Islet of Langerhans (tissue), 1 donor: ENCODE data around the gene ALDH1L1.
"Not testable (repeated sequence)": the region's sequence is repeated elsewhere in the genome, so short reads cannot be mapped to it uniquely, and the experiment has no call there.

Experiments
- FAIRE-seq: peaks from one replicate; lab custom pipeline; 2011; peaks lifted over from hg19 to GRCh38; lab: Jason Lieb, UNC

Gene ALDH1L1

GRCh38 chr3:126081618-126082361, 98.6 kb downstream of the ALDH1L1 start:
- no peak for FAIRE-seq

- FAIRE-seq = no peak
These were observed 99.4 kb downstream of the ALDH1L1 start for GRCh38 chr3:126080970-126081369.

DNA sequence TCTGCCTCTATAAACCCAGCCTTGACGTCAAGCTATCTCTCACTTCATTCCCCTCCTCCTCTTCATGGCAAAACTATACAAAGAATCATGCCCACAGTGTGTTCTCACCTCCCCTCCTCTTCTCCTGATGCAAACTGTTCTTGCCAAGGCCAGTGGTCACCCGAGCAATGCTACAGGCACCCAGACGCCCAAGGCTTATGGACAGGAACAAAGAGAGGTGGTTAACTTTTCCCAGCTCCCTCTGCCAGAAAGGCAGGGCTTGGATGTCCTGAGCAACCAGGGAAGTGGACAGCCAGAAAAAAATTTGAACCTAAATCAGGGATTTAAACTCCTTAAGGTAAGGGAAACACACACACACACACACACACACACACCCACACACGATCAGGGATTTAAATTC, 101.5 kb downstream of the ALDH1L1 start:
- no peak for FAIRE-seq

DNA sequence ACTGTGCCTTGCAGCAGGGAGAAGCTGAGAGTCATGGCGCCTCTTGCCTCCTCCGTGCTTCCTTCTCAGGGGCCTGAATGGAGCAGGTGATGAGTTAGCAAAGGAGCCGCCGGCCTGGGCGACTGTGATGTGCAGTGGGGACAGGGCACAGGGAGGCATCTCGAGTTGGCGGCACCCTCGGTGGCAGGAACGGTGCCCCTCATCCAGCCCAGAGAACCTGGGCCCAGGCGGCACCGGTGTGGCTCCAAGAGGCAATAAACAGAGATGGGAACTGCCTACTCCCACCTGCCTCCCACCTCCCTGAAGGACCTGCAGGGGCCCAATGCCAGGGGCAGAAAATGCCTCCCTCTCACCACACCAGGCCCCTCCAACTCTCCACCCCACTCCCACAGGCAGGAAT, 102.6 kb downstream of the ALDH1L1 start:
- no peak for FAIRE-seq

DNA sequence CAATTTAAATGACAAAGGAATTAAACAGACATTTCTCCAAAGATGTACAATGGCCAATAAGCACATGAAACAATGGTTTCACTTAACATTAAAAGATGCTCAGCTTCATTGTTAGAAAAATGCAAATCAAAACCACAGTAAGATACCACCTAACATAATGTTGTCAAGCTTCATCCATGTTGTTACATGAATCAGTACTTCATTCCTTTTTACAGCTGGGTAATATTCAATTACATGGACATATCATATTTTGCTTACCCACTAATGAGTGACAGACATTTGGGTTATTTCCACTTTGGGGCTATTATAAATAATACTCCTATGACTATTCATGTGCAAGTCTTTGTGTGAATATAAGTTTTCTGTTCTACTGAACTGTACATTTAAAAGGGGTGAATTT, 104.2 kb downstream of the ALDH1L1 start:
- FAIRE-seq = no peak

DNA sequence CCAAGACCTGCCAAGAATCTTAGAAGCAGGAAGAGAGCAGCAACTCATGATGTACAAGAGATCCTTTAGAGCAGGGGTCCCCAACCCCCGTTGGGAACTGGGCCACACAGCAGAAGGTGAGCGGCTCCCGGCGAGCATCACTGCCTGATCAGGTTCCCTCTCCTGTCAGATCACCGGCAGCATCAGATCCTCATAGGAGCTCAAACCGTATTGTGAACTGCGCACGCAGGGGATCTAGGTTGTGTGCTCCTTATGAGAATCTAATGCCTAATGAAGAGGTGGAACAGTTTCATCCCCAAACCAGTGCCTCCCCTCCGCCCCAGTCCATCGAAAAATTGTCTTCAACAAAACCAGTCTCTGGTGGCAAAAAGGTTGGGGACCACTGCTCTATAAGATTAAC, 110.2 kb downstream of the ALDH1L1 start:
- no peak for FAIRE-seq

DNA sequence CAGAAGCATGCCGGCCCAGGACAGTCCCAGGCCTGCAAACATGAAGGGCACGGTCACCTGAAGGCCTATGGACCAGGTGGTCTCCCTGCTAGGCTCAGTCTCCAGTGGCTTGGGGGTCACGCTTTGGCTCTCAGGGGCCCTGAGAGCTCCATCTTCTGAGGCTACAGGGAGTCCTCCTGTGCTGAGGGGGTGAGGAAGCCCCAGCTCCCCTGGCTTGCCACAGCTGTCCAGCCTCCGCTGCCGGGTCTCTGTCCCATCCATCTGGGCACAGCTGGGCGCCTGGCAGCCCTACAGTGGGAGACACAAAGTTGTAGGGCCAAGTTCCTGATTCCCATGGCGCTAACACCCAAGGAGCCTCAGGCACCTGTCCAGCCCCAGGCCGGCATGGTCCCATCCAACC, 112.4 kb downstream of the ALDH1L1 start:
- FAIRE-seq = no peak

- FAIRE-seq = not testable (repeated sequence)
These were observed 113.7 kb downstream of the ALDH1L1 start for GRCh38 chr3:126066676-126067075.

GRCh38 chr3:126065876-126066275, 114.5 kb downstream of the ALDH1L1 start:
- FAIRE-seq = no peak

DNA sequence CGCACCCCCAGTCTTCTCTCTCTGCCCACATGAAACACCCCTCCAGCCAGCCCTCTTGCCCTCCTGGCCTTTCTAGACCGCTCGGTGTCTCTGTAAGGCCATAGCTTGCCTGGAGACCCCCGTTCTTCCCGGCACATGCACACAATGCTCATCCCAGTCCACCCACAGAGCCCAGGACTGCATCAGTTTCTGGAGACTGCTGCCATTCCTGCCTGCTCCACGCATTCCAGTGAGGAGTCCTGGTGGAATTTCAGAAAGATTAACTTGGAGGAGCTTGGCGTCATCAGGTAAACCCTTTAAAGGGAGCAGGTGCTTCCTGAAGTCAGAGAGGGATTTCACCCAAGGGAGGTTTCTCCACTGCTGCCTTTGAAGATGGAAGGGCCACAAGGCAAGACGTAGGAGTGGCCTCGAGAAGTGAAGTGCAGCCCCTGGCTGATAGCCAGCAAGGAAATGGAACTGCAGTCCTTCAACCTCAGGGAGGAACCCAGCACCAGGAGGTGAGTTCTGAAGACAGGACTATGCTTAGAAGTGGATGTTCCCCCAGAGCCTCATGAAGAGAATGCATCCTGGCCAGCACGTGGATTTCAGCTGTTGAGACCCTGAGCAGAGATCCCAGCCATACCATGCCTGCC, 115.6 kb downstream of the ALDH1L1 start:
- FAIRE-seq = no peak

GRCh38 chr3:126063358-126063965, 116.9 kb downstream of the ALDH1L1 start:
- FAIRE-seq = no peak

DNA sequence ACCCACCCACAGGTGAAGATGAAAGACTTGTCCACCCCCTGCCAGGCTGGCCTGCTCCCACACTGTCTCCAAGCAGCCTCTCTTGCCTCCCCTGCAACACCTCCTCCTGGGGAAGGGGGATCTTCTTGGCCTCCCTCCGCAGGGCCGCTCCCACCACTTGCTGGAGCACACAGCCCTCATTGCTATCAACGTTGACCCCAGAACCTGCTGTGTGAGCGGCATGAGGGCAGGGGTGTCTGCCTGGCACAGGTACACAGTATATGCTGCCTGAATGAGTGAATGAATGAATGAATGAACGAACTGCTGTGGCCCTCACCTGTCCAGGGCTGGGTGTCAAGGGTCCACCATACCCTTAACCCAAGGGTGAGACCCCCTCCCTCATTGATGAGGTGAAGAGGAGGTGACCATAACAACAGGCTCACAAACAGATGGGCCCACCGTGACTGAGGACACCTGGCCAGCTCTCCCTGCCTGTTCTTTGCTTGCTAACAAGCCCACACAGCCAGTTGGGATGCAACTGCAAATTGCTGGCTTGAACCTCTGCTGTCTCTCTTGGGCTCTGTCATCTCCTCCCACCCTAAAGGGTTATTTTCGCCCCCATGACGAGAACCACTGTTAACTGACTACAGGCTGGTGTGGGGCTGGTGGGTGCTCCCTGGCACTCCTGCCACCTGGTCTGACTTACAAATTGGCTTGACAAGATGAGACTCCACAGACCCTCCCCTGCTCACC, 118.9 kb downstream of the ALDH1L1 start:
- FAIRE-seq = no peak

DNA sequence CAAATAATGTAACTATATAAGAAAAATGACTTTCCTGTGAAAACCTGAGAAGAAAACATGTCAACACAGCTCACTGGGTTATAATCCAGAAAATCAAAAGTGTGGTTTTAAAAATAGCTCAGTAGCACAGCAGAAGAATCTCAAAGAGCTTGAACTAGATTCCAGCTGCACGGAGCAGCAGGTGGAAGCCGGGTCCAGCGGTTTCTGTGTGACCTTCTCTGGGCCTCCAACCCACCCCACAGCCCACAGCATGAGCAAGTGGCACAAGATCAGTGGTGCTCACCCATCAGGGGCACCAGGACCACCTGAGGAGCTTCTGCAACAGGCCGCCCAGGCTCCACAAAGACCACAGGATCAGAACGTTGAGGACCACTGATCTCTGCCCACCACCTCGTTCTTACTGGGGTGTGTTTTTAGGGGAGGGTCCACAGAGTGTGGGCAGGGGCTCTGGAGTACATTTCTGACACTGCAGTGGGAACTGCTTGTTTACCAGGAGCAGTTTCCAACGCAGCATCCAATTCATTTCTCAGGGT, 119.7 kb downstream of the ALDH1L1 start:
- FAIRE-seq = no peak

GRCh38 chr3:126058666-126059065, 121.7 kb downstream of the ALDH1L1 start:
- no peak for FAIRE-seq

GRCh38 chr3:126057936-126058335, 122.5 kb downstream of the ALDH1L1 start:
- FAIRE-seq = no peak

DNA sequence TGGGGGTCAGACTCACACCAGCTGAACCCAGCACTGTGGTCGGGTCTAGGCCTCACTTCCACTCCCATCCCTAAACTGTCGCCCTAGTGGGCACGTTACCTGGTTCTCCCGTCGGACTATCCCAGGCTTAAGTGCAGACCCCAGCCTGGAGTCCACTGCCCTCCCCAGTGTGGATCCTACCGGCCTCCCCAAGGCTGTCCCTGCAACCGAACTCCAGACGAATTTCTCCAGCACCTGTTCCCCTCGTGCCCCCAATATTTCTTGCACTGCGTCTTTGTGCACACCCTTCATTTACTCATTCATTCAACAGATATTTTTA, 122.9 kb downstream of the ALDH1L1 start:
- FAIRE-seq = no peak

- no peak for FAIRE-seq
These were observed 123.5 kb downstream of the ALDH1L1 start for GRCh38 chr3:126056681-126057500.

DNA sequence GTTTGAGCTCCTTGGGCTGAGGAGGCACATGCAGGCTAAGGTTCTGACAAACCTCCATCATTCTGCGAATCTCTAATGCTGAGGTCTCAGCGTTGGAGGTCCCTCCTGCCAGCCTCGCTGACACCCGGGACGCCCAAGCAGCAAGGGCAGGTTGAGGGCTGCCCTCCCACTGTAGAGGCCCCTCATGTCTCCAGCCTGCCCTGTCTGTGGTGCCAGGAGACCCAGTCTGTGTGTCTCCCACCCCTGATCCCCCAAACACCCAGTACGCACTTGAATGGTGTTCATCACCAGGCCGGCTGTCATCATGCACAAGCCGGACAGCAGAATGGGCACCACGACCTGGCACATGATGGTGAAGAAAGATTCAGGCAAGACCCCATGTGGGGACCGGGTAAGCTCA, 124.3 kb downstream of the ALDH1L1 start:
- no peak for FAIRE-seq

DNA sequence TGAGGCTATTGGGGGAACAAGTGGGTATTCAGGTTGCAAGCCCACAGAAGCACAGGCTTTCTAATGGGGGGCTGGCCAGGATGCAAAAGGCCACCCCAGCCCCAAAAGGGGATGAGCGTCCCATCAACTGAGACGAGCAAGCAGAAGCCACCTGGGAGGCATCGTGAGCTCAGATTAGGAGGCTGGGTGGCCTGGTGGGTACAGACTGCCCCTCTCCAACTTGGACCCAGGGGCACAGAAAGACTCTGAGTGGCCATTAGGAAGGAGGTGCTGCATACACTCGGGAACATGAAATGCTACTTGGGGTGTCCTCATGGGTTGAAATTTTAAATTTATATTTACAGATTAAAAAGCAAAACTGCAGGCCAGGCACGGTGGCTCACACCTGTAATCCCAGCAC, 125.5 kb downstream of the ALDH1L1 start:
- FAIRE-seq = no peak

DNA sequence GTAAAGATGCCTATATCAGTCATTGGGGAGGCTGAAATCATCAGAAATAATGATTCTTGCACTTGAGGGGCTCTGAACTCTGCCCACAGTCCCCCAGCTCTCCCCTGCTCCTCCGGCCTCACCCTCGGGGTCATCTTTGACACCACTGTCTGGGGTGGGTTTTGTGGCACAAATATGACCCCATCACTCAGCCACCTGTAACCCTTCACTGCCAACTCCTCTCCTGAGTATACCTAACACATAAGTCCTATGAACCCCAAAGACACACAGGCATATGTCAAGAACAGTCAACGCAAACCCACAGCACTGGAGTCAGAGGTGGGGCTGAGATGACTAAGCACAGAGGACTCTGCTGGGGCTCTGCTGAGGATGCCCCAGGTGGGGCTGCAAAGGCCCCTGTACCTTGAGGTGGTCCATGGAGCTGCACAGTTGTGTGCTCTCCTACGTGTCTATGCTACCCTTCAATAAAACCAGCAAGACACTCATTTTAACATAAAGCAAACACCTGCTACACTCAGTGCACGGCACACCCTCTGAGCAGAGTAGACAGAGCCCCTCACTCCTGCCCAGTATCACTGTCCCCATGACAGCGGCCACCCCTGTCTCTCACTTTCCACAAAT, 126.3 kb downstream of the ALDH1L1 start:
- FAIRE-seq = no peak
